ENCODE measurements around the gene ERI3. TPM values are rescaled to one million over a fixed set of nuclear protein-coding genes. Genes with fewer than 3 reads are reported as not detected.

The ERI3 gene
- polyA plus RNA-seq, 3 donors: 84.4 to 90.2 (median 86.8) TPM

- no peak for DNase-seq (ENCODE audit: low read depth in 3 of 3, low spot score in 2 of 3)
These were observed 1.5 kb downstream of the ERI3 start for GRCh38 chr1:44353604-44354003.

GRCh38 chr1:44351289-44351688 is 3.8 kb downstream of the ERI3 start:
- no peak for DNase-seq (ENCODE audit: low read depth in 3 of 3, low spot score in 2 of 3)

- DNase-seq (ENCODE audit: low read depth in 3 of 3, low spot score in 2 of 3): no peak
These were observed 7.0 kb downstream of the ERI3 start for GRCh38 chr1:44348061-44348485.

- no peak for DNase-seq (ENCODE audit: low read depth in 3 of 3, low spot score in 2 of 3)
These were observed 7.8 kb downstream of the ERI3 start for GRCh38 chr1:44347280-44347679.

- DNase-seq (ENCODE audit: low read depth in 3 of 3, low spot score in 2 of 3): no peak
These were observed 8.2 kb downstream of the ERI3 start for GRCh38 chr1:44346878-44347277.

GRCh38 chr1:44346184-44346583 is 8.9 kb downstream of the ERI3 start:
- DNase-seq (ENCODE audit: low read depth in 3 of 3, low spot score in 2 of 3): no peak

GRCh38 chr1:44345187-44345775 is 9.8 kb downstream of the ERI3 start:
- DNase-seq (ENCODE audit: low read depth in 3 of 3, low spot score in 2 of 3): no peak

- no peak for DNase-seq (ENCODE audit: low read depth in 3 of 3, low spot score in 2 of 3)
These were observed 15.3 kb downstream of the ERI3 start for GRCh38 chr1:44339731-44340130.

GRCh38 chr1:44338136-44338535 is 16.9 kb downstream of the ERI3 start:
- no peak for DNase-seq (ENCODE audit: low read depth in 3 of 3, low spot score in 2 of 3)

GRCh38 chr1:44336668-44337067 is 18.4 kb downstream of the ERI3 start:
- no peak for DNase-seq (ENCODE audit: low read depth in 3 of 3, low spot score in 2 of 3)

- DNase-seq (ENCODE audit: low read depth in 3 of 3, low spot score in 2 of 3): no peak
These were observed 20.1 kb downstream of the ERI3 start for GRCh38 chr1:44334968-44335367.

- DNase-seq (ENCODE audit: low read depth in 3 of 3, low spot score in 2 of 3): no peak
These were observed 21.7 kb downstream of the ERI3 start for GRCh38 chr1:44333376-44333775.

- DNase-seq (ENCODE audit: low read depth in 3 of 3, low spot score in 2 of 3): no peak
These were observed 22.6 kb downstream of the ERI3 start for GRCh38 chr1:44332505-44332904.

GRCh38 chr1:44330935-44331334 is 24.1 kb downstream of the ERI3 start:
- DNase-seq (ENCODE audit: low read depth in 3 of 3, low spot score in 2 of 3): no peak

- no peak for DNase-seq (ENCODE audit: low read depth in 3 of 3, low spot score in 2 of 3)
These were observed 26.2 kb downstream of the ERI3 start for GRCh38 chr1:44328671-44329416.

GRCh38 chr1:44327679-44328491 is 27.2 kb downstream of the ERI3 start:
- no peak for DNase-seq (ENCODE audit: low read depth in 3 of 3, low spot score in 2 of 3)

GRCh38 chr1:44326821-44327465 is 28.1 kb downstream of the ERI3 start:
- no peak for DNase-seq (ENCODE audit: low read depth in 3 of 3, low spot score in 2 of 3)

- no peak for DNase-seq (ENCODE audit: low read depth in 3 of 3, low spot score in 2 of 3)
These were observed 28.9 kb downstream of the ERI3 start for GRCh38 chr1:44326024-44326701.

- no peak for DNase-seq (ENCODE audit: low read depth in 3 of 3, low spot score in 2 of 3)
These were observed 31.1 kb downstream of the ERI3 start for GRCh38 chr1:44323947-44324346.

- DNase-seq (ENCODE audit: low read depth in 3 of 3, low spot score in 2 of 3): no peak
These were observed 32.7 kb downstream of the ERI3 start for GRCh38 chr1:44322367-44322766.

GRCh38 chr1:44321466-44321865 is 33.6 kb downstream of the ERI3 start:
- no peak for DNase-seq (ENCODE audit: low read depth in 3 of 3, low spot score in 2 of 3)

All from right renal cortex interstitium (tissue), 3 donors.